ENCODE measurements around the gene ENOX1.

ENOX1 gene

DNA sequence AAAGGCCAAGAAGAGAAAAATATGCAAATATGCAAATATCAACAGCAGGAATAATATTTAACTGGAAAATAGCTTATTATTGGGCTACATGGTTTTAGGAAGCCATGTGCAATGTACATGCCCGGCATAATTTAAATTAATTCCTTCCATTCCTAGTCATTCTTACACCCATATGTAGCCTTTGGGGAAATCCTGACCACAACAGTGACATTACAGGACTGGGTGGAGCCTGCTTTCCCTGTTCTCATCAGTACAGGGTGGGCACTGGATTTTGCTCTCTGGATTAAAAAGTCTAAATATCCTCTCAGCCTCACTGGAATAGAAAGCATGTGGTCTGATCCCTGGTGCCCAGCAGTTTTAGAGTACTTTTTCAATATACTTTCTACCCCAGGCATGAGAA, 565.2 kb downstream of the ENOX1 start:
- Histone ChIP-seq H4K20me1 (ENCODE audit: insufficient read depth, low read length) (no peaks in the 10 kb centered on the region), H3K36me3 (replicated peaks; ENCODE audit: low read depth, low read length) (no peaks in the 10 kb centered on the region), H2AFZ (ENCODE audit: low read depth, low read length) (no peak overlapping the region), H3K79me2 (ENCODE audit: low read length) (no peaks in the 10 kb centered on the region), H3K4me2 (ENCODE audit: low read length) (no peak overlapping the region), H3K4me1 (ENCODE audit: low read length) (no peaks in the 10 kb centered on the region), H3K27me3 (ENCODE audit: low read depth, low read length) (peaks cover 25% of the 10 kb centered on the region), H3K4me3 (ENCODE audit: low read length) (no peak overlapping the region), H3K9me3 (ENCODE audit: insufficient read depth, low read length) (no peaks in the 10 kb centered on the region), H3K27ac (ENCODE audit: low read length) (no peak overlapping the region), H3K9ac (ENCODE audit: low read length) (no peak overlapping the region)
- TF ChIP-seq, protein P1, sequence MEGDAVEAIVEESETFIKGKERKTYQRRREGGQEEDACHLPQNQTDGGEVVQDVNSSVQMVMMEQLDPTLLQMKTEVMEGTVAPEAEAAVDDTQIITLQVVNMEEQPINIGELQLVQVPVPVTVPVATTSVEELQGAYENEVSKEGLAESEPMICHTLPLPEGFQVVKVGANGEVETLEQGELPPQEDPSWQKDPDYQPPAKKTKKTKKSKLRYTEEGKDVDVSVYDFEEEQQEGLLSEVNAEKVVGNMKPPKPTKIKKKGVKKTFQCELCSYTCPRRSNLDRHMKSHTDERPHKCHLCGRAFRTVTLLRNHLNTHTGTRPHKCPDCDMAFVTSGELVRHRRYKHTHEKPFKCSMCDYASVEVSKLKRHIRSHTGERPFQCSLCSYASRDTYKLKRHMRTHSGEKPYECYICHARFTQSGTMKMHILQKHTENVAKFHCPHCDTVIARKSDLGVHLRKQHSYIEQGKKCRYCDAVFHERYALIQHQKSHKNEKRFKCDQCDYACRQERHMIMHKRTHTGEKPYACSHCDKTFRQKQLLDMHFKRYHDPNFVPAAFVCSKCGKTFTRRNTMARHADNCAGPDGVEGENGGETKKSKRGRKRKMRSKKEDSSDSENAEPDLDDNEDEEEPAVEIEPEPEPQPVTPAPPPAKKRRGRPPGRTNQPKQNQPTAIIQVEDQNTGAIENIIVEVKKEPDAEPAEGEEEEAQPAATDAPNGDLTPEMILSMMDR (IDR thresholded peaks at IDR 0.05; ENCODE audit: low read depth, low read length), result no peak
- no peak for TF ChIP-seq EZH2phosphoT487 (IDR thresholded peaks at IDR 0.05; ENCODE audit: low read depth)

DNA sequence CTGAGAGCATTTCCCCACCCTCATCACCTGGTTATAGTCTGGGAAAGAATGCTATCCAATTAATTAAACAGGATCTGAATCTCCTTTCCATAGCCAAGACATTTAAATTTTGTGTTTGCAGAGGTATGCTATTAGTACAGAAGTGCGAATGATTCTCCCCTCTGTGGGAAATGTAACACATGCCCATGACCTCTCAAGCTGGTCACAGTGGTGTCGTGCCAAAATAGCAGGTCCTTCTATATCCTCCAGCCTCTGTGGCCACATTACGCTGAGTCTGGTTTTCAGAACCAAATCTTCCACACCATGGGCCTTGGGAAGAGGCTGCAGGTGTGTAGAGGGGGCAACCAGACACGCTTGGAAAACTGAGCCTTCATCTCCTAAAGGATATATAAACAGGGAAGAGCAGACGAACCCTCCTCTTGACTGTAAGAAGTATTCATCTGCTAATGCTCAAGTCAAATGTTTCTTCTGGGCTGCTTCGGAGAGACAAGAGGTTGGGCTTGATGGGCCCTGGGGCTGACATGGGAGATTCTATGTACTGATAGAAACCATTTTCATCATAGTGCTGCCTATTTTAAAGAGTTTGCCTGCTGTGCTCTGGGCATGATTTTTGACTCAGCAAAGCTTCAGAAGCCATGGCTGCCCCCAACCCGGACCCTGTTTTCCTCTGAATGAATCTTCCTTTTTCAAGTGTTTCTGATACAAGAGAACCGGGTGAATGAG, 565.7 kb downstream of the ENOX1 start:
- TF ChIP-seq, protein P1 (IDR thresholded peaks at IDR 0.05; ENCODE audit: low read depth, low read length), result no peak
- no peak for TF ChIP-seq EZH2phosphoT487 (IDR thresholded peaks at IDR 0.05; ENCODE audit: low read depth)
- Histone ChIP-seq H3K4me3 (ENCODE audit: low read length) (no peak overlapping the region), H2AFZ (ENCODE audit: low read depth, low read length) (no peak overlapping the region), H3K4me1 (ENCODE audit: low read length) (no peaks in the 10 kb centered on the region), H3K36me3 (replicated peaks; ENCODE audit: low read depth, low read length) (no peaks in the 10 kb centered on the region), H3K27ac (ENCODE audit: low read length) (no peak overlapping the region), H3K27me3 (ENCODE audit: low read depth, low read length) (peaks cover 25% of the 10 kb centered on the region), H3K79me2 (ENCODE audit: low read length) (no peaks in the 10 kb centered on the region), H3K9me3 (ENCODE audit: insufficient read depth, low read length) (no peaks in the 10 kb centered on the region), H4K20me1 (ENCODE audit: insufficient read depth, low read length) (no peaks in the 10 kb centered on the region), H3K4me2 (ENCODE audit: low read length) (no peak overlapping the region), H3K9ac (ENCODE audit: low read length) (no peak overlapping the region)

DNA sequence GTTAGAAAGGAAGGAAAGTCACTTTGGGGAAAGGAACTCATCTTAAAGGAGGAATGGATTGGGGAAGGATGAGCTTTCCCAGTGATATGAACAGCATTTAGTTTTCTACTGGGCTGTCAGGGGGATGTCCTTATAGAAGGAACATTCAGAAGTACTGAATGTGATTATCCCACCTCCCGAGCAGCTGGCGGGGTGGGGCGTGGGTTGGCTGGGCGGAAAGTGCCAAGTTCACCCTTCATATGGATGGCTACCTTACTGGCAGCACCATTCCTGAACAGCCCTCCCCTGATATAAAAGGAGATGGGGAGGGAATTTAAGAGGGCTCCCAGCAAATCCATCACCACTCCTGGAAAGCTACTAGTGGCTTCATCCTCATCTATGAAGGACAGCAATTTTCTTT, 572.6 kb downstream of the ENOX1 start:
- Histone ChIP-seq H3K27me3 (ENCODE audit: low read depth, low read length) (no peaks in the 10 kb centered on the region), H2AFZ (ENCODE audit: low read depth, low read length) (no peak overlapping the region), H3K27ac (ENCODE audit: low read length) (no peak overlapping the region), H3K4me1 (ENCODE audit: low read length) (no peaks in the 10 kb centered on the region), H3K4me2 (ENCODE audit: low read length) (no peak overlapping the region), H3K9ac (ENCODE audit: low read length) (no peak overlapping the region), H3K4me3 (ENCODE audit: low read length) (no peak overlapping the region), H3K79me2 (ENCODE audit: low read length) (no peaks in the 10 kb centered on the region), H3K36me3 (replicated peaks; ENCODE audit: low read depth, low read length) (no peaks in the 10 kb centered on the region), H4K20me1 (ENCODE audit: insufficient read depth, low read length) (no peaks in the 10 kb centered on the region), H3K9me3 (ENCODE audit: insufficient read depth, low read length) (no peaks in the 10 kb centered on the region)
- no peak for TF ChIP-seq EZH2phosphoT487 (IDR thresholded peaks at IDR 0.05; ENCODE audit: low read depth)
- TF ChIP-seq, protein P1 (IDR thresholded peaks at IDR 0.05; ENCODE audit: low read depth, low read length), result no peak

DNA sequence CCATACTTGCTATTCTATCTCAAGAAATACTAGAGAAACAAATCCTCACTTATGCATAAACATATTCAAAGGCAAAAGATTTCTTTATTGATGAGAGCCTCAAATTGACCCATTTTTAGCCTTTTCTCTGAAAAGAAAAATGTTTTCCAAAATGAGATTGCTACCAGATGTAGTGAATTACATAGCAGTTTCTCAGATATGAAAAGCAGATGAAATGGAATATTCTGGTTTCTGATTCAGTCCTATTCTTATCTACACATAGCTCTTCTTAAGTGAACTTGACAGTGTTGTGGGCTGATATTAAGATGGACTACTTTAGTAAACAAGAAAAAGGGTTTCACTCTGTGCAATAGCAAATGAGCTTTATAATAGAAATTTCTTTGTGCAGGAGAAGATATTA, 579.9 kb downstream of the ENOX1 start:
- no peaks in the 10 kb centered on the region for H3K36me3 ChIP-seq (replicated peaks; ENCODE audit: low read depth, low read length)
- no peaks in the 10 kb centered on the region for H3K4me1 ChIP-seq (ENCODE audit: low read length)
- no peak overlapping the region for H3K27ac ChIP-seq (ENCODE audit: low read length)
- H3K4me2 ChIP-seq (ENCODE audit: low read length), result no peak overlapping the region
- no peak overlapping the region for H3K9ac ChIP-seq (ENCODE audit: low read length)
- no peak overlapping the region for H2AFZ ChIP-seq (ENCODE audit: low read depth, low read length)
- H3K4me3 ChIP-seq (ENCODE audit: low read length), result no peak overlapping the region
- no peaks in the 10 kb centered on the region for H4K20me1 ChIP-seq (ENCODE audit: insufficient read depth, low read length)
- no peaks in the 10 kb centered on the region for H3K9me3 ChIP-seq (ENCODE audit: insufficient read depth, low read length)
- TF ChIP-seq, protein P1 (IDR thresholded peaks at IDR 0.05; ENCODE audit: low read depth, low read length), result no peak
- TF ChIP-seq EZH2phosphoT487 (IDR thresholded peaks at IDR 0.05; ENCODE audit: low read depth), result no peak
- no peaks in the 10 kb centered on the region for H3K27me3 ChIP-seq (ENCODE audit: low read depth, low read length)
- H3K79me2 ChIP-seq (ENCODE audit: low read length), result no peaks in the 10 kb centered on the region
